ENCODE results near the gene CRYGA.

- TF ChIP-seq CTCF (IDR thresholded peaks at IDR 0.05; ENCODE audit: low read depth, low read length, poor library complexity, severe bottlenecking) (no peak), EZH2phosphoT487 (IDR thresholded peaks at IDR 0.05; ENCODE audit: borderline replicate concordance, low read length) (no peak)
Observed at GRCh38 chr2:208192611-208193236, 29.3 kb upstream of the CRYGA start.
